Vagina (tissue), 2 donors: ENCODE measurements around the gene BRINP2.

Experiments
- POLR2A ChIP-seq, 2 donors: fragments of 450-650 bp; IDR thresholded peaks; one replicate each; pipeline ENCODE4 v1.6.1; 2017; ENCODE audit warnings: antibody characterized with exemption in 2 of 2, mild to moderate bottlenecking in 2 of 2, moderate library complexity in 2 of 2
- TF ChIP-seq, protein P1 (sequence below), 3 experiments: fragments of 450-650 bp in 2 of 3; fragments of 200-600 bp in 1 of 3; sonication (generic) in 1 of 3; IDR thresholded peaks; one replicate each; pipeline ENCODE4 v1.5.1; 2017 to 2019; ENCODE audit warnings: antibody characterized with exemption in 3 of 3, mild to moderate bottlenecking in 2 of 3, moderate library complexity in 2 of 3

DNA sequence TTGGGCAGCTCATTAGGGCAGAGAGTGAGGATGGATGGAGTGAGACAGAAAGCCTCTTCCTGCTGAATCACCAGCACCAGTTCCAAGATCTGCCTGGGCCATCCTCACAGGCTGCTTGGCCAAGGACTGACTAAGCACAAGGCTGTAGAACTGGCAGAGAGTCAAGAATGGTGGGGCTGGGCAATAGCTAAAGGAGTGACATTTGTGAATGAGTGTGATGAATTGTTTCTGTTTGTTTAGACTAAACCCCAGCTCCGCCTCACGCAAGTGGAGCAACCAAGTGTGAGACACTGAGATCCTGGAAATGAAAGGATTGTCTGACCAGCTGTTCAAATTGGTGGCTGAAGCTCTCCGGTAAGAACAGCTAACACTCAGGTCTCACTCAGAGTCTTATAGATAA is 38.6 kb downstream of the BRINP2 start:
- TF ChIP-seq POLR2A (IDR thresholded peaks at IDR 0.05) = no peak
- TF ChIP-seq, protein P1, sequence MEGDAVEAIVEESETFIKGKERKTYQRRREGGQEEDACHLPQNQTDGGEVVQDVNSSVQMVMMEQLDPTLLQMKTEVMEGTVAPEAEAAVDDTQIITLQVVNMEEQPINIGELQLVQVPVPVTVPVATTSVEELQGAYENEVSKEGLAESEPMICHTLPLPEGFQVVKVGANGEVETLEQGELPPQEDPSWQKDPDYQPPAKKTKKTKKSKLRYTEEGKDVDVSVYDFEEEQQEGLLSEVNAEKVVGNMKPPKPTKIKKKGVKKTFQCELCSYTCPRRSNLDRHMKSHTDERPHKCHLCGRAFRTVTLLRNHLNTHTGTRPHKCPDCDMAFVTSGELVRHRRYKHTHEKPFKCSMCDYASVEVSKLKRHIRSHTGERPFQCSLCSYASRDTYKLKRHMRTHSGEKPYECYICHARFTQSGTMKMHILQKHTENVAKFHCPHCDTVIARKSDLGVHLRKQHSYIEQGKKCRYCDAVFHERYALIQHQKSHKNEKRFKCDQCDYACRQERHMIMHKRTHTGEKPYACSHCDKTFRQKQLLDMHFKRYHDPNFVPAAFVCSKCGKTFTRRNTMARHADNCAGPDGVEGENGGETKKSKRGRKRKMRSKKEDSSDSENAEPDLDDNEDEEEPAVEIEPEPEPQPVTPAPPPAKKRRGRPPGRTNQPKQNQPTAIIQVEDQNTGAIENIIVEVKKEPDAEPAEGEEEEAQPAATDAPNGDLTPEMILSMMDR (IDR thresholded peaks at IDR 0.05) = no peak
